ENCODE results near the gene CAPZB.

The CAPZB gene

GRCh38 chr1:19324665-19324990 is 160.7 kb downstream of the CAPZB start:
- no peak for DNase-seq (ENCODE audit: low read depth)
- TF ChIP-seq CTCF (IDR thresholded peaks at IDR 0.05; ENCODE audit: control insufficient read depth, extremely low read depth, insufficient read depth): no peak
- no peak overlapping the region for H3K4me3 ChIP-seq (ENCODE audit: low read depth, low read length)

DNA sequence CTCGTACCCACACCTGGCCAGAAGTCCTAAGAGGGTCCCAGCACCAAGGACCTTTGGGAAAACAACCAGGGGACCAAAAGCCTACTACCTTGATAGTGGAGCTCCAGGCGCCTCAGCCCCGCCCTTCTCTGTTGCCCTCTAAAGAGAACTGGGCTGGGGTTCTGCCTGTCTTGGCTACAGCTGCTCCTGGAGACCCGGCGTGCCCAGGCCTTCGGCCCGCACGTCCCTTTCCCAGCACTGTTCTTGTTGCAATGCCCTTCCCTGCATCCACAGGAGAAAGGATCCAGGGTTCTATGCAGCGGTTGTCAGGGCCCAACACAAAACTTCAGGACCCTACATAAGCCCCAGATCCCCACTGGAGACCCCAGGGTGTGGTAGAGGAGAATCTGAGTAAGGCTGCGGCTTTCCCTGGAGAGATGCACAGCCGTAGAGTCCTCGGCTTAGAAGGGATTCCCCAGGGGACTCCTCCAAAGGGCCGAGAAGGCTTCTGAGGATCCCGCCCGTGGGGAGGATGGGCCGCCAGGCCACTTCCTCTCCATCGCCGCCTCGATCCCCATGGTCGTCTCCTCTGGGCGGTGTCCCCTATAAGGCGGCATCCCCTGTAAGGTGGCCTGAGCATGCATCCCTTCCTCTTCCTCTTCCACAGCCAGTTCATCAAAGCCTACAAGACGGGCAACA is 161.2 kb downstream of the CAPZB start:
- no peak for TF ChIP-seq CTCF (IDR thresholded peaks at IDR 0.05; ENCODE audit: control insufficient read depth, extremely low read depth, insufficient read depth)
- no peak for DNase-seq (ENCODE audit: low read depth)
- H3K4me3 ChIP-seq (ENCODE audit: low read depth, low read length): no peak overlapping the region

- no peak overlapping the region for H3K4me3 ChIP-seq (ENCODE audit: low read depth, low read length)
- DNase-seq (ENCODE audit: low read depth): no peak
Observed at GRCh38 chr1:19322481-19322880, 162.9 kb downstream of the CAPZB start.

DNA sequence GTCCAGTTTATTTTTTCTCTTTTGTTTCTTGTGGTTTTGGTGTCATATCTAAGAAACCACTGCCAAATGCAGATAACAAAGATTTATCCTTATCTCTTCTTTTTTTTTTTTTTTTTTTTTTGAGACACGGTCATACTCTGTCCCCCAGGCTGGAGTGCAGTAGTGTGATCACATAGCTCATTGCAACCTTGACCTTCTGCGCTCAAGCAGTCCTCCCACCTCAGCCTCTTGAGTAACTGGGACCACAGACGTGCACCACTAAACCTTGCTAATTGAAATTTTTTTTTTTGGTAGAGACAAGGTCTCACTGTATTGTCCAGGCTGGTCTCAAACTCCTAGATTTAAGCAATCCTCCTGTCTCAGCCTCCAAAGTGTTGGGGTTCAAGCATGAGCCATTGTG is 164.3 kb downstream of the CAPZB start:
- TF ChIP-seq CTCF (IDR thresholded peaks at IDR 0.05; ENCODE audit: control insufficient read depth, extremely low read depth, insufficient read depth): no peak
- no peak overlapping the region for H3K4me3 ChIP-seq (ENCODE audit: low read depth, low read length)

More at GRCh38 chr1:19322481-19322880, 162.9 kb downstream of the CAPZB start:
- TF ChIP-seq CTCF (IDR thresholded peaks at IDR 0.05; ENCODE audit: control insufficient read depth, extremely low read depth, insufficient read depth): no peak

GRCh38 chr1:19319196-19319595 is 166.1 kb downstream of the CAPZB start:
- DNase-seq (ENCODE audit: low read depth): no peak
- no peak for TF ChIP-seq CTCF (IDR thresholded peaks at IDR 0.05; ENCODE audit: control insufficient read depth, extremely low read depth, insufficient read depth)
- H3K4me3 ChIP-seq (ENCODE audit: low read depth, low read length): no peak overlapping the region

More for the DNA sequence above, 164.3 kb downstream of the CAPZB start:
- DNase-seq (ENCODE audit: low read depth): no peak

GRCh38 chr1:19317126-19317910 is 168.0 kb downstream of the CAPZB start:
- no peak for TF ChIP-seq CTCF (IDR thresholded peaks at IDR 0.05; ENCODE audit: control insufficient read depth, extremely low read depth, insufficient read depth)
- H3K4me3 ChIP-seq (ENCODE audit: low read depth, low read length): no peak overlapping the region
- DNase-seq (ENCODE audit: low read depth): no peak
